GM21723 (cell line): Measurements from ENCODE around the gene PCDHGC5.
A peak's percentile ranks its signal among the peaks of the same experiment; 100 is the strongest.

ENCODE experiments used
- ATAC-seq: cut with Tn5 transposase; IDR thresholded peaks from one replicate; pipeline ENCODE4 v1.9.1; 2021; ENCODE audit warnings: mild to moderate bottlenecking, moderate library complexity; ENCODE audit not compliant: unreplicated experiment

Gene PCDHGC5

DNA sequence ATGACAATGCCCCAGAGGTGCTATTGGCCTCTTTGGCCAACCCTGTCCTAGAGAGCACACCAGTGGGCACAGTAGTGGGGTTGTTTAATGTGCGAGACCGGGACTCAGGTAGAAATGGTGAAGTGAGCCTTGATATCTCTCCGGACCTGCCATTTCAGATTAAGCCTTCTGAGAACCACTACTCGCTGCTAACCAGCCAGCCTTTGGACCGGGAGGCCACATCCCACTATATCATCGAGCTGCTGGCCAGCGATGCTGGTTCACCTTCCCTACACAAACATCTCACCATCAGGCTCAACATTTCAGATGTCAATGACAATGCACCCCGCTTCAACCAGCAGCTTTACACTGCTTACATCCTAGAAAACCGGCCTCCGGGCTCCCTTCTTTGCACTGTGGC lies 1.4 kb downstream of the PCDHGC5 start:
- ATAC-seq, result no peak

DNA sequence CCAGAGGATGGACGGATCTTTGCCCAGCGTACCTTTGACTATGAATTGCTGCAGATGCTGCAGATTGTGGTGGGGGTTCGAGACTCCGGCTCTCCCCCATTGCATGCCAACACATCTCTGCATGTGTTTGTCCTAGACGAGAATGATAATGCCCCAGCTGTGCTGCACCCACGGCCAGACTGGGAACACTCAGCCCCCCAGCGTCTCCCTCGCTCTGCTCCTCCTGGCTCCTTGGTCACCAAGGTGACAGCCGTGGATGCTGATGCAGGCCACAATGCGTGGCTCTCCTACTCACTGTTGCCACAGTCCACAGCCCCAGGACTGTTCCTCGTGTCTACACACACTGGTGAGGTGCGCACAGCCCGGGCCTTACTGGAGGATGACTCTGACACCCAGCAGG lies 1.9 kb downstream of the PCDHGC5 start:
- no peak for ATAC-seq

DNA sequence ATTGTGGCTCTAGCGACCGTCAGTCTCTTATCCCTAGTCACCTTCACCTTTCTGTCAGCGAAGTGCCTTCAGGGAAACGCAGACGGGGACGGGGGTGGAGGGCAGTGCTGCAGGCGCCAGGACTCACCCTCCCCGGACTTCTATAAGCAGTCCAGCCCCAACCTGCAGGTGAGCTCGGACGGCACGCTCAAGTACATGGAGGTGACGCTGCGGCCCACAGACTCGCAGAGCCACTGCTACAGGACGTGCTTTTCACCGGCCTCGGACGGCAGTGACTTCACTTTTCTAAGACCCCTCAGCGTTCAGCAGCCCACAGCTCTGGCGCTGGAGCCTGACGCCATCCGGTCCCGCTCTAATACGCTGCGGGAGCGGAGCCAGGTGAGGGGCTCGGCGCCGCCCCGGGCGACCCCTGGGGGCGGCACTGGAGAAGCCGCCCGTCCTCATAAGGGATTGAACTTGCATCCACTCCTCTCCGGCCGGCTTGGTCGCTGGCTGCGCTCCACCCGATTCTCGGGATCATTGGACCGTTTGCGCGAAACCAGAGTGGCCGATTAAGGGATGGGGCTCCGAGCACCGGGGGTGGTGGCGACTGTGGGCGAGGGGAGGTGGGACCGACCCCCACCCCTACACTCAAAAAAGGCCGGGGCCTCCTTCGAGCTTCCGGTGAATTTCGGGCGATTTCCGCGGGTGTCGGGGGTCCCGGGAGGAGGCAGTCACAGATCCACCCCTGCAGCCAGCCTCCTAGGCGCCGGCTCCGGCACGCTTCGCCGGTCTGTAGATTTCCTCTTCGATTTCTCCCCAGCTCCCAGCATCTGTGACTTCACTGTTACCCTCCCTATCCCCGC lies 2.7 kb downstream of the PCDHGC5 start:
- ATAC-seq, result peak; percentile 32

DNA sequence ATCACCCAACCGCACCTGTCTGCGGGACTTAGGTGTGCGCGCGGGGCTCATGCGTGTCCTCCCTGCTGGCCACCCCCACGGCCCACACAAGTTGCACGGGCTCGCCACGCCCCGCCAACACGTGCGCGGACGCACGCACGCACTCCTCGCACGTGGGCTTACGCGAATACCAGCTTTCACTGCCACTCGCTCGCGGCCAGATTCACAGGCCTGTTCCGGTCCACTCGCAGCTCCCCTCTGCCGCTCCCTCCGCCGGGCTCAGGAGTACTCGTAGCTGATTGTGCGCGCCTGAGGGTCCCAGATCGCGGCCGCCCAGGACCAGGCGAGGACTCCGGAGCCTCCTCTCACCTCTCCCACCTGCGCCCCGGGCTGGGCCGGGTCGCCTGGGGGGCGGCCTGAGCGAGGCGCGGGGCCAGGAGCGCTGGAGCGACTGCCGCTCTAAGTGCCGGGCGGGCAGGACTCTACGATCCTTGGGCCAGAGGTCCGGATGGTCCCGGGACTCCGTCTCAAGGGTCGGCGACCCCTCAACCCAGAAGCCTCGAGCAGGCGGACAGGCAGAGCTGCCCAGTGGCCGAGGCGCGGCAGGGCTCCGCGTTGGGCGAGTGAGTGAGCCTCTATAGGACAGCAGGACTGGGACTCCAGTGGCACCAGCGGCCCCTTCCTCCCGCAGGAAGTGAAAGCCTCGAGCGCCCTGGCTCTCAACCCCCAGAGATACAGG lies 3.4 kb downstream of the PCDHGC5 start:
- ATAC-seq, result peak; percentile 61

DNA sequence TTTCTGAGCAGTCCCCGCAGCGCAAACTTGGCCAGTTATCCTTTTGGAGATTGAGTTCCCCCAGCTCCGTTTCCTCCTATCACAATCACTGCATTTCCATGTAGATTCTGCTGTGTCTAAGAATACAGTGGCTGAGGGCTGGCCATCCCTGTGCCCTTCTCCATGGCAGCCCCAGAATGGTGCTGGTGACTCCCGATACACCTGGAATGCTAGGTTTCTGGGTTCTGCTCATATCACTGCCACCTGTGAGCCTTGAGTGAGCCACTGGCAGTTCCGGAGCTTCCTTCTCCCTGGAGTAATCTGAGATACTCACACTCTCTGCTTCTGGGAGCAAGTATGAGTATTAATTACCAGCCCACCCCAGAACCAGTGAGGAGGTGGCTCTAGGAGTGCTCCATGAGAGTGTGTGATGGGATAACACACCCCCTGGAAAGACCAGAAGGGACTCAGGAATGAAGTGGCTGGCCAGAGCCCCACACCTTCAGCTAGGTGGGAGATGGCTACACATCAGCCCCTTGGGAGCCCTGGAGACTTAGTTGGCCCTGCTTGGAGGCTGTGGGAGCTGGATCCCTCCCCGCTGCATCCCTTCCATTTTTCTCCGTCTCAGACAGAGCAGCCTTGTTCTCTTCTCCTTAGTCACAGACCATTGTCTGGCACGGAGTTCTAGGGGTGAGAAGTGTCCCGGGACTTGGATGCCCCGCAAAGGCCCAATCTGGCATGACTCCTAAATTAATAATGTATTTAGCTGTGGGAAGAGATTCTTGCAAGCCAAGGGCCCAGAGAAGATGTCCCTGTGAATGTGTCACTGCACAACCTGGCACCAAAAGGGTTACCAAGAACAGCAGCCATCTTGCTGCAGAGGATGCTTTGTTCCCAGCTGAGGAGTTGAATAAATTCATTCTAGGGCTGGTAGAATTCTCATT lies 4.9 kb downstream of the PCDHGC5 start:
- ATAC-seq, result no peak

DNA sequence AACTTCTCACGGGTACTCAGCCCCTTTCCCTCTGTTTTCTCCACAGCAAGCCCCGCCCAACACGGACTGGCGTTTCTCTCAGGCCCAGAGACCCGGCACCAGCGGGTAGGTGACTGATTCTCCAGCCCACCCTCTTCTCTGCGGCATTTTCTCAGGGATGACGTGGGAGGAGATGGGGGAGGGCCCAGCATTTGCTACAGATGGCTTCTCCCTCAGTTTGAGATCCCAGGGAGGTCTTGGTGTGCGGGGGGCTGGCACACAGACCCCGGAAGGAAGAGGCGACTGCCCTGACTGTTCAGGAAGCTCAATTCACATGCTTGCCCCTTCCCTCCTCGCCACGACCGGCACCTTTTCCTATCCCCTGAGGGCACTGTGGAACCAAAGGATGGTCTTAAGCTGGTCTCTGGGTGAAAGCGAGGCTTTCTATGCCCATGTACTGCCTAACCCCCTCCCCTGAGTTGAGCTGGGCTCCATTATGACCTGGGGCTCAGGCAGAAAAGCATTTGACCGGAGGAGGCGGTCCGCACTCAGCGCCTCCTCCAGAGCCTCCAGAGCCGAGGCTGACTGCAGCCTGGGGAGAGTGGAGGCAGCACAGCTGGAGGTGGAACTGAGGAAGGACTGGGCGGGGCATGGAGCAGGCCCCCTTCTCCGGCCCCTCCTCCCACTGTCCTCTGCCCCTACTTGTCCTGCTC lies 6.0 kb downstream of the PCDHGC5 start:
- ATAC-seq, result no peak

DNA sequence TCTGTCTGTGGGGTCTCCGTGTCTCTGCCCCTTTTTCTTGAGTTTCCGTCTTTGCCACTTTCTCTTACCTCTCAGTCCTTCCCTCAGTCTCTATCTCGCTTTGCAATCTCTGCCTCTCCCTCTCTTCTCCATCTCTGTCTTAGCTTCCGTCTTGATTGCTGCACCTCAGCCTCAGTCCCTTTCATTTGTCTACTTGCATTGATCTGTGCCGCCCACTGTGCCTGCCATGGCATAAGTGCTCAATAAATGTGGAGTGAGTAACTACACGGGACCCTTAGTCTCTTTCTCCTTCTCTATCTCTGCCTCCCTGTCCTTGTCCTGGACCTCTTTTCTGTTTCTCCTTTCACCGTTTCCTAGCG lies 6.6 kb downstream of the PCDHGC5 start:
- no peak for ATAC-seq

DNA sequence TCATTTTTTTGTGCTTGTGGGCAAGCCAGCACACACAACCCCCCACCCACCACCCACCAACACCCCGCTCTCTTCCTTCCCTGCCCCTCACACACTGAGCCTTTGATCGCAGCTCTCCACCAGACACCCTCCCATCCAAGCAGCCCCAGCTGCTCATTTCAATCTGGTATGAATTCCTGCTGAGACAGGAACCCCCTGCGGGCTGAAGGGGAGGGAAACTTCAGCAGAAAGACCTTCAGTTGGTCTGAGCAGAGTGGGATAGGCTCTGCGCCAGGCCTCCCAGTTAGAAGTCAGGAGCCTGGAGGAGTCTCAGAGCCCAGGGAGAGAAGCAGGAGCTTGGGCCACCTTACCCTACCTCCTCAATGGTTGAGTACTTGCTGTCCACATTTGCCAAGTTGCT lies 7.2 kb downstream of the PCDHGC5 start:
- ATAC-seq, result no peak

DNA sequence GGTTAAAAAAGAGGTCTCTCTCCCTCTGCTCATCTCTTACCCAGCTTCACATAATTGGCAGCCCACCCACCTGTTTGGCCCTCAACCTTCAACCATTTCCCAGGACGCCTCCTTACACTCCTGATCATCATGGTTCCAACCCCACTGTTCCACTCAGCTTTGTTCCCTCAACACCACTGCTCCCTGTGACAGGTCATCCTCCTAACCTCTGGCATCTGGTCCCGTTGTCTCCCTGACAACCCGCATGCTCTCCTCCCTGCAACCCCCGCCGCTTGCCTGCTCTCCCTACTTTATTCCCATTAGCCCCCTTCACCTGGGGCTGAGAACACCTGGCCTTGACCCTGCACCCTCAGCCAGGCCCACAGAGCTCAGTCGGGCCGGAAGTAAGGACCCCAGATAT lies 12.9 kb downstream of the PCDHGC5 start:
- no peak for ATAC-seq

DNA sequence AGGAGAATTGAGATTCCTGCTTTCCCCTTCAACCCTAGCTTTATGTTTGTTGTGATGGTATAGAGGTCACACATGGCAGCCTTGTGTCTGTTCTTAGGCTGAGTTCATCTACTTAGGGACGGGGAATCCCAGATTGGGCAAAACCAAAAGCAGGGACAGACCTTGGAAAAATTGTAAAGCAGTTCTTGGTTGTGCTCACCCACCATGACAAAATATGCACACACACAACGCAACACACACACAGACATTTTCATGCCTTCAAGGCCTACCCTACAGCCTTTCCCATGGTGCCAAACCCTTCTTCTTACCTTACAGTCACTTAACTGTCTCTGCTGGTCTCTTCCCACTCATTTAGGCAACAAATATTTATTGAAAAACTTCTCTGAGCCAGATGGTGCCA lies 14.8 kb downstream of the PCDHGC5 start:
- ATAC-seq, result no peak

DNA sequence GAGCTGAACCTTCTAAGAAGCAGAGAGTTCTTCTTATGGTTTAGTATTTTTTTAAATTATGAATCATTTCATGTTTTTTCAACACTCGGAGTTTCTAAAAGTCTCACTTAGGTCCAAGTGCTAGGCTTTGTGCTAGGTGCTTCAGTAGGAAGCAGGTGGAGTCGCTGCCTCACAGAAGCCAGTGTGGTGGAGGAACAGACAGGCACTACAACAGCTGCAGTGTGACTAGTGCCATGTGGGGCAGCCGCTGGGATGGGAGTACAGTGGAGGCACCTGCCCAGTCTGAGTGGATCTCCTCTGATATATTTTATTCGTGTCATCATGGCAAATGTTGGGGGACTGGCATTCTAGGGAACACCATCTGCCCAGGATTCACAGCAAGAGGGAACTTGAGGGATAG lies 15.3 kb downstream of the PCDHGC5 start:
- no peak for ATAC-seq

DNA sequence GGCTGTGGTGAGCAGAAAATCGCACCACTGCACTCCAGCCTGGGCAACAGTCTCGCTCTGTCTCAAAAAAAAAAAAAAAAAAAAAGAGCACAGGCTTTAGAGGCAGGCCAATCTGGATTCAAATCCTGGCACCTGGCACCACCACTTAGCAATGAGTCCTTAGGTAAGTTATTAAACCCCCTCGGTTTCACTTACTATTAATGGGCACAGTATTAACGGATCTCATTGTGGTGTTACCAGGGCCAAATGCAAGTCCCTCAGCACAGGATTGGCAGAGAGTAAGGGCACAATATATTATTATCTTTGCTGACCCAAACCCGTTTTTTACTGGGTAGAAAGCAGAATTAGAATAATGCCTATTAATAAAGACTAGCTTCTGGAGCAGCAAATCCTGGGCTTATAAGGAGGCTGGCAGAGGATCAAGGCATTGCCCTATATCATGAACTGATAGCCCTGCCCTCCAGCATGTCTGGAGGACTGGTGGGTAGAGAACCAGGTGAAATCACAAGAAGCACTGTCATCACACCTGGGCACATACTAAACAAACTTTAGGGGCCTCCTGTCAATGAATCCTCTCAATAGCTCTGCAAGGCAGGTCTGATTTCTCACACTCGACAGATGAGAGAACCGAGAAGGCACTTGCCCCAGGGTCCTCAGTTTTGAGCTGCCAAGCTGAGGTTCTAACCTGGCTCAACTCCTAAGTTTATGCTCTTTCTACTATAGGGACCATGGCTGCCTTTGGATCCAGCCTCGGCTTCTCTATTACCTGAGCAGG lies 17.7 kb downstream of the PCDHGC5 start:
- ATAC-seq, result no peak

DNA sequence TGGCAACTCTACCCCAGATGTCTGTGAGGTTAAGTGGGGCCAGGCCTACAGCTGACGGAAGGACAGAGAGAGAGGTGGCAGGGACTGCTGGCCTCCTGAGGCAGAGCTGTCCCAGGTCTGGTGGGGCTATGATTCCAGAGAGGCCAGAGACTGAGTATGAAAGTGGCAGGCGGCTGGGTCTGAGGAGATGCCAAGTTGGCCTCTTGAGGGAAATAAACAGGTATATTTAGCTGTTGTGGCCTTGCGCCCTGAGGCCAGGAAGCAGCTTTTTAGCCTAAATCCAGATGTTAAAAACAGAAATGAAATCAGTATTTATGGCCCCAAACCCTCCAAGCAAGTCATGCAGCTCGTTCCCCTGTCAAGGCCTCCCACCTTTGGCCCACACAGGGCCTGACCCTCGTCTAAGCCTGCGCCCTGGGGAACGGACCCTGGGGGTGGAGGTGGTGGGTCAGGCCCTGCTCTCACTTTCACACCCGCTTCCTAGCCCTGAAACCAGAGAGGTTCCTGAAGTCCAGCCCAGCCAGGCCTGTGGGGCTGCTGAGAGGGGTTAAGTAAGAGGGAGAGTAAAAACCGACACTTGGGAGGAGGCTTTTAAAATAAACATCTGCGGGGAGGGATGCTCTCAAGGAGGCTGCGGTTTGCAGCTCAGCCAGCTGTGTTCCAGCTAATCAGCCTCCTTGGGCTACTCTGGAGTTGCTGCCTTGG lies 18.7 kb downstream of the PCDHGC5 start:
- ATAC-seq, result peak; percentile 43

DNA sequence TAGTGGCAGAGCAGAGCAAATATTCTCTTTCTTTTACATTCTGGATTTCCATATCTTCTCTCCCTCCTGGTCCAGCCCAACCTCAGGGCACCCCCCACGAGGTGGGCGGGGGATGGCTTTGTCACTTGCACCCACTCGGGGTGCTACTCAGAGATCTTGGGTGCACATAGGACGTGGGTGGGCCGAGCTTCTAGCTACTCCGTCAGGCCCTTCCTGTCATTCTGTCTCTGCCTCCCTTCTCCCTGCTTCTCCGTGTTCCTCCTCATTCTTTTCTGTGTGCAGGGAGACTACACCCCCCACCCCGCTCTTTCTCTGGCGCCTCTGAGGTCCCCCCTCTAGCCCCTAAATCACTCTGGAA lies 19.5 kb downstream of the PCDHGC5 start:
- no peak for ATAC-seq

DNA sequence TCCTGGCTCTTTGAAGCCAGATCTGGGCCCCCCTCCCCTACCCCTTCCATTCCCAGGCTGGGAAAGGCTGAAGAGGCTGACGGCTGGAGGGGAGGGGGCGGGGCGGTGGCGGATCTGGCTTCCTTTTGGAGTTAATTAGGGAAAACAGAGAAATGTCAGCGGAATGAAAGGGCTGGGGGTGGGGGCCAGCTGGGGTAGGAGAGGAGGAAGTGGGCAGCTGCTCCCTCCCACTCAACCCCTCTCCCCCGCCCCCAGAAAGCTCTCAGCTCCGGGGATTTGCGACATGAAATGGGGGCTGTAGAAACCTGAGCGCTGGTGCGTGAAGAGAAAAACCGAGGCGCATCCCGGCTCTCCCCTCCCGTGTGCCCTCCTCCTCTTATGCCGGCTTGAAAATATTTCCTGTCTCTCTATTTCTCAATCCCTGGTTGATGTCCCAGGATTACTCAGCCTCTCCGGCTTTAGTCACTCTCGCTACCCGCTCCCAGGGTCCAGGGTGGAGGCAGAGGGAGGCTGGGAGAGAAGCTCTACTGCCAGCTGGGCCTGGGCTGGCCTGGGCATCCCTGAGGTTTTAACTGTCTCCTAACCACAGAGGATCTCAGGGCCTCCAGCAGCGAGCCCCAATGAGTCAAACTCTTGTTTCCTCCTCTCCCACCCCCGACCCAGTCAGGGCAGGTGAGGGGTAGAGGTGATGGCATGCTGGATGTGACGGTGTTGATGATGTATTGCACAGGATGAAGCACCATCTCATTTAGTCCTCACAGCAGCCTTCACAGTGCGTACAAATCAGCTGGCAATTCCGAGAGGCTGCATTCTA lies 20.1 kb downstream of the PCDHGC5 start:
- no peak for ATAC-seq

DNA sequence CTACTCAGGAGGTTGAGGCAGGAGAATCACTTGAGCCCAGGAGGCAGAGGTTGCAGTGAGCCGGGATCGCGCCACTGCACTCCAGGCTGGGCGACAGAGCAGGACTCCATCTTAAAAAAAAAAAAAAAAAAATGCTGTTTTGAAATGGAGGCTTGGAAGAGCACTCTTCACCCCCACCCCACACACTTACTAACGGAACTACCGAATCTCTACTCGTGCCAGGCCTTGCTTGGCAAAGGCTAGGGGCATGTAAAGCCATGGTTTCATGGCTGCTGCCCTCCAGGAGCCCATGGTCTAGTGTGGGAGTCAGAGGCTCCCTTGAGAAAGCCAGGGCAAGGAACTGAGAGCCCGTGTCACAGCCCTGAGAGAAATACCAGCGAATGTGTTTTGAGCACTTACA lies 21.3 kb downstream of the PCDHGC5 start:
- ATAC-seq, result no peak

DNA sequence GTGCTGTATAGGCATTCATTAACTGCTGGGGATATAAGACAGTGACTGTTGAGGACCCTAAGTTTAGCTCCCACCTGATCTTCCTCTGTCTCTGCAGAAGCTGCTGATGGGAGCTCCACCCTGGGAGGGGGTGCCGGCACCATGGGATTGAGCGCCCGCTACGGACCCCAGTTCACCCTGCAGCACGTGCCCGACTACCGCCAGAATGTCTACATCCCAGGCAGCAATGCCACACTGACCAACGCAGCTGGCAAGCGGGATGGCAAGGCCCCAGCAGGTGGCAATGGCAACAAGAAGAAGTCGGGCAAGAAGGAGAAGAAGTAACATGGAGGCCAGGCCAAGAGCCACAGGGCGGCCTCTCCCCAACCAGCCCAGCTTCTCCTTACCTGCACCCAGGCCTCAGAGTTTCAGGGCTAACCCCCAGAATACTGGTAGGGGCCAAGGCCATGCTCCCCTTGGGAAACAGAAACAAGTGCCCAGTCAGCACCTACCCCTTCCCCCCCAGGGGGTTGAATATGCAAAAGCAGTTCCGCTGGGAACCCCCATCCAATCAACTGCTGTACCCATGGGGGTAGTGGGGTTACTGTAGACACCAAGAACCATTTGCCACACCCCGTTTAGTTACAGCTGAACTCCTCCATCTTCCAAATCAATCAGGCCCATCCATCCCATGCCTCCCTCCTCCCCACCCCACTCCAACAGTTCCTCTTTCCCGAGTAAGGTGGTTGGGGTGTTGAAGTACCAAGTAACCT lies 22.1 kb downstream of the PCDHGC5 start:
- ATAC-seq, result peak; percentile 33

DNA sequence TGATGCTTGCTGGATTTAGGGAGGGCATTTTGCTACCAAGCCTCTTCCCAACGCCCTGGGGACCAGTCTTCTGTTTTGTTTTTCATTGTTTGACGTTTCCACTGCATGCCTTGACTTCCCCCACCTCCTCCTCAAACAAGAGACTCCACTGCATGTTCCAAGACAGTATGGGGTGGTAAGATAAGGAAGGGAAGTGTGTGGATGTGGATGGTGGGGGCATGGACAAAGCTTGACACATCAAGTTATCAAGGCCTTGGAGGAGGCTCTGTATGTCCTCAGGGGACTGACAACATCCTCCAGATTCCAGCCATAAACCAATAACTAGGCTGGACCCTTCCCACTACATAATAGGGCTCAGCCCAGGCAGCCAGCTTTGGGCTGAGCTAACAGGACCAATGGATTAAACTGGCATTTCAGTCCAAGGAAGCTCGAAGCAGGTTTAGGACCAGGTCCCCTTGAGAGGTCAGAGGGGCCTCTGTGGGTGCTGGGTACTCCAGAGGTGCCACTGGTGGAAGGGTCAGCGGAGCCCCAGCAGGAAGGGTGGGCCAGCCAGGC lies 23.0 kb downstream of the PCDHGC5 start:
- ATAC-seq, result no peak
